Fibroblast of the aortic adventitia (primary cell): ENCODE data around the gene LARP4B. TPM values are rescaled to one million over a fixed set of nuclear protein-coding genes. Genes with fewer than 3 reads are reported as not detected.

Experiments
- DNase-seq: peaks from one replicate; pipeline ENCODE4 v3.0.0-alpha.2; 2010; ENCODE audit warnings: low read depth
- H3K4me3 ChIP-seq: 2 replicates; pipeline ENCODE4 v1.5.1; 2011; ENCODE audit warnings: low read depth, mild to moderate bottlenecking, control low read depth, low read length, moderate library complexity
- total RNA-seq: library from RNA; depleted of rRNA; stranded (reverse); fragments of >200 nt; gene quantifications from 2 replicates; pipeline ENCODE4 v1.2.3, GENCODE V29; 2012; ENCODE audit warnings: low replicate concordance
- TF ChIP-seq, protein P1 (sequence below): IDR thresholded peaks from 2 replicates; pipeline ENCODE4 v1.5.1; 2011; ENCODE audit warnings: mild to moderate bottlenecking, low read length, control low read depth, inconsistent platforms; ENCODE audit not compliant: insufficient read depth

Gene LARP4B
- total RNA-seq, 1 donor: 38.7 TPM

DNA sequence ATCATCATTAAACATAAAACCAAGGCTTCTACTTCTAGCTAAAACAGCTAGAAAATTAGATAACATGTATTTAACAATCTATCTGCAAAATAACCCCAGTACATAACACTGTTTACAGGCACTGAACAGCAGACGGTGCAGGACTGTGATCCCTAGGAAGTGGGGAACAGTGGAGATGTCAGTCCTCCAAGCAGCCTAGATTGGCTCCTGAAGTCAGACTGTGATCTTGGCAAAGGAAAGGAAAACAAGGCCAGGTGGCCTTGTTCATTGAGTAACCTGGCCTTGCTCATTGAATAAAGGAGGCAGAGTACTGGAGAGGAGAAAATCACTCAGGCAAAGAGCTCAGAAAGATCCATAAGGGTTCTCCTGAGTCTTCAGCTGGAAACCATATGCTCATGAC lies 164.3 kb downstream of the LARP4B start:
- TF ChIP-seq, protein P1, sequence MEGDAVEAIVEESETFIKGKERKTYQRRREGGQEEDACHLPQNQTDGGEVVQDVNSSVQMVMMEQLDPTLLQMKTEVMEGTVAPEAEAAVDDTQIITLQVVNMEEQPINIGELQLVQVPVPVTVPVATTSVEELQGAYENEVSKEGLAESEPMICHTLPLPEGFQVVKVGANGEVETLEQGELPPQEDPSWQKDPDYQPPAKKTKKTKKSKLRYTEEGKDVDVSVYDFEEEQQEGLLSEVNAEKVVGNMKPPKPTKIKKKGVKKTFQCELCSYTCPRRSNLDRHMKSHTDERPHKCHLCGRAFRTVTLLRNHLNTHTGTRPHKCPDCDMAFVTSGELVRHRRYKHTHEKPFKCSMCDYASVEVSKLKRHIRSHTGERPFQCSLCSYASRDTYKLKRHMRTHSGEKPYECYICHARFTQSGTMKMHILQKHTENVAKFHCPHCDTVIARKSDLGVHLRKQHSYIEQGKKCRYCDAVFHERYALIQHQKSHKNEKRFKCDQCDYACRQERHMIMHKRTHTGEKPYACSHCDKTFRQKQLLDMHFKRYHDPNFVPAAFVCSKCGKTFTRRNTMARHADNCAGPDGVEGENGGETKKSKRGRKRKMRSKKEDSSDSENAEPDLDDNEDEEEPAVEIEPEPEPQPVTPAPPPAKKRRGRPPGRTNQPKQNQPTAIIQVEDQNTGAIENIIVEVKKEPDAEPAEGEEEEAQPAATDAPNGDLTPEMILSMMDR: no peak
- no peak for DNase-seq
- H3K4me3 ChIP-seq: no peak overlapping the region

DNA sequence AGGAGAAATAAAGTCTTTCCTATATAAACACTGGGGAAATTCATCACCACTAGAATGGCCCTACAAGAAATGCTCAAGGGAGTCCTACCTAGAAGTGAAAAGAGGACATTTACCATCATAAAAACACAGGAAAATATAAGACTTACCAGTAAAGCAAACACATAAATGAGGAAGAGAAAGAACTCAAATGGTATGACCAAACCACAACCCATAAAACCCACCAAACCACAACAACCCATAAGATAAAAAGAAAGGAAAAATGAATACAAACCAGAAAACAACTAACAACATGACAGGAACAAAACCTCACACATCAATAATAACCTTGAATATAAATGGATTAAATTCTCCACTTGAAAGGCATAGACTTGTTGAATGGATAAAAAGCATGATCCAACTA lies 170.1 kb downstream of the LARP4B start:
- H3K4me3 ChIP-seq: no peak overlapping the region
- TF ChIP-seq, protein P1: no peak
- no peak for DNase-seq

DNA sequence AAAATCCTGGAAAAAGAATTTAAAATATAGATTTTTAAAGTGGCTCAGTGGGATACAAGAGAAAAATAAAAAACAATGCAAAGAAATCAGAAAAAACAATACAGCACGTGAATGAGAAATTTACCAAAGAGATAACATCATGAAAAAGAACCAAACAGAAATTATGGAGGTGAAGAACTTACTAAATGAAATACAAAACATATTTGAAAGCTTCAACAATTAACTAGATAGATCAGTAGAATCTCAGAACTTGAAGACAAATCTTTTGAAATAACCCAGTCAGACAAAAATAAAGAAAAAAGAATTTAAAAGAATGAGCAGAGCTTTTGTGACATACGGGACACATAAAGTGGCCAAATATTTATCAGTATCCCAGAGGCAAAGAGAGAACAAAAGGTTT lies 170.9 kb downstream of the LARP4B start:
- H3K4me3 ChIP-seq: no peak overlapping the region
- no peak for DNase-seq
- TF ChIP-seq, protein P1: no peak

DNA sequence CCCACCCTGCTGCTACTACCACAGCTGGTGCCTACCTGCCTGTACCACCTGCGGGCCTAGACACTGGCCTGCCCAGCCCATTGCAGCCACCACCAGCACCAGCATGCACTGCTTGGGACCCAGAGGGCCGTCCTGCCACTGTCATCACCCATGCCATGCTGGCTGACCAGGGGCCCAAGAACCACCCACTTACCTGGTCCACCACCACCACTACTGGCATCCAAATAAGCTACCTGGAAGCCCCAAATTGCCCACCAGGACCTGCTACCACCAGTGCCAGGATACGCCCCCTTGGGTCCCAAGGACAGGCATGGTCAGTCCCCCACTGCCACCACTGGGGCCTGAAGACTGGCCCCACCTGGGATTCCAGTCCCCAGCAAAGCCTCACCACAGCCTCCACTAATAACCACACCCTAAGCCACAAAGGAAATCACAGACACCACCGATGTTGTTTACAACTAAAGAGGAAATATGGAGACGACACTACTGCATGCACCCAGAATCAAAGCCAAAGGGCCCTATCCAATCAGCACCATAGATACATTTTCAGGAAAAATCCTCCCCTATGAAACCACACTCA lies 171.5 kb downstream of the LARP4B start:
- DNase-seq: no peak
- H3K4me3 ChIP-seq: no peak overlapping the region
- TF ChIP-seq, protein P1: no peak

Other genes starting within 250 kb of the LARP4B start
- gene DIP2C, start 242.0 kb downstream of the LARP4B start, total RNA-seq: 15.7 and 16.1 TPM in 2 replicates
- gene GTPBP4, start 56.7 kb upstream of the LARP4B start, total RNA-seq: 26.5 and 81.8 TPM in 2 replicates
- not detected in 2 replicates for gene IDI2, start 94.2 kb upstream of the LARP4B start, total RNA-seq
- gene IDI1, start 117.4 kb upstream of the LARP4B start, total RNA-seq: 48.1 and 67.4 TPM in 2 replicates
- gene WDR37, start 124.7 kb upstream of the LARP4B start, total RNA-seq: 14.4 and 17.0 TPM in 2 replicates